Subcutaneous adipose tissue (tissue), 4 donors: ENCODE data around the gene TRIM69. TPM values are rescaled to one million over a fixed set of nuclear protein-coding genes. Genes with fewer than 3 reads are reported as not detected.

ENCODE experiments used
- CTCF ChIP-seq: fragments of 450-650 bp; IDR thresholded peaks from one replicate; pipeline ENCODE4 v1.5.1; 2016; ENCODE audit warnings: low read depth, mild to moderate bottlenecking, control low read depth, antibody characterized with exemption, moderate library complexity
- small RNA-seq: library from RNA; depleted of rRNA; stranded (forward); fragments of <200 nt; gene quantifications from one replicate; pipeline ENCODE3, GENCODE V24; 2016
- total RNA-seq, 4 donors: library from RNA; depleted of rRNA; stranded (reverse); fragments of >200 nt; gene quantifications; one replicate each; pipeline ENCODE4 v1.1.0, GENCODE V29; 2016

Gene TRIM69
- total RNA-seq, 4 donors from 2014 or later, result 14.2 to 17.3 (median 14.9) TPM

DNA sequence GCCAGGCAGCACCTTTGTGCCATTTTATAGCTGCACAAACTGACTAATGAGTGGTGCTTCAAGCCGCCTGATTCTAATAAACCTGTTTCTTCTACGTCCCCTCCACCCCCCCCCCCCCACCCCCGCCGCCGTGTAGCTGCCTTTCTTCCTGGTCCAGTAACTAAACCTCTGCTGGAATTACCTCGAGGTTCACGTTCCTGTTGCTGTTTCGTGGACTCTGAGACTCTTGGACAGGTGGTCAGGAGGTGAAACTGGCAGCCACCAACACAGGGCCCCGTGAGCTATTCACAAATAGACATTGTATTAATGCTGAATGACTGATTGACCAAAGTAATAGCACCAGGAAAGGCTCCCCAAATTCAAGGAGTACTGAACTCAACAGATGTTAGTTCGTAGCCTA lies 73.9 kb downstream of the TRIM69 start:
- TF ChIP-seq CTCF, result no peak

- TF ChIP-seq CTCF, result no peak
Observed at GRCh38 chr15:44811337-44811736, 75.0 kb downstream of the TRIM69 start.

DNA sequence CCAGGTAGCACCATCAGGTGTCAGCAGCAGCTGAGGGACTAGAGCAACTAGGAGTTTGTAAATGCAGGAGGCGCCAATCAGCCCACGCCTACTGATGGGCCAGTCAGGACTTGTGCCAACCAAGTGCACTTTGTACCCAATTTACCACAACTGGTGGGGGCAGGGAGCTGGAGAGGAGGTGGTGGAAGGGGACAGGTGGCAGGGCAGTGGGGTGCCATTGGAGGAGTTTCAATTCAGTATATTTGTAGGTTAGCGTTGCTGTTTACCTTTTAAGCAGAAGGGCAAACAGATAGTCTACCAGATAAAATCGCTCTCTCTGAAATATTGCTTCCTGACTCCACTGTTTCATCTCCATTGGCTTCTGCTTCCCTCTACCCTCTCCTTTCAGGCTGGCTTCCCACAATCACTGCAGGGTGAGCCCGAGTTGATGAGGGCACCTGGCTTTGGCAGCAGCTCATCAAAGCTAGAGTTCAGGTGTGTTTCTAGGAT lies 75.7 kb downstream of the TRIM69 start:
- TF ChIP-seq CTCF, result no peak

GRCh38 chr15:44813231-44813630 lies 76.9 kb downstream of the TRIM69 start:
- no peak for TF ChIP-seq CTCF

Small RNAs within 50 kb of the gene (small RNA-seq; reads per million reads assigned to genes)
- 0.49 reads per million for gene RF00019

Other genes starting within 250 kb of the TRIM69 start
- 100 to 1,000 TPM in 1 of 4 donors, 10 to 100 TPM in 3; 49.3 to 115 (median 54.5) TPM for gene EIF3J, start 199.4 kb upstream of the TRIM69 start, total RNA-seq
- gene SPG11, start 72.9 kb upstream of the TRIM69 start, total RNA-seq, result 100 to 1,000 TPM in 3 of 4 donors, 10 to 100 TPM in 1; 85.9 to 108 (median 103) TPM
- gene PATL2, start 25.2 kb upstream of the TRIM69 start, total RNA-seq, result 1 to 10 TPM in 3 of 4 donors, under 1 TPM in 1; 0.65 to 2.5 (median 2.1) TPM
- gene B2M, start 25.0 kb upstream of the TRIM69 start, total RNA-seq, result 1,000 to 10,000 TPM; 2,790 to 8,596 (median 3,870) TPM
- not detected for gene TERB2, start 220.2 kb downstream of the TRIM69 start, total RNA-seq